MCF 10A (cell line): ENCODE measurements around the gene GFM1. TPM values are rescaled to one million over a fixed set of nuclear protein-coding genes. Genes with fewer than 3 reads are reported as not detected.
A peak's percentile ranks its signal among the peaks of the same experiment; 100 is the strongest.

ENCODE experiments used
- BruUV-seq: library from RNA; stranded (reverse); fragments of 400-500 nt; replicated peaks from 2 replicates; lab custom pipeline; 2021; lab: Mats Ljungman, UMichigan
- CTCF ChIA-PET: fragments of 300-600 bp; sonication (Branson Sonifier 250); formaldehyde crosslinking; extraction: SDS; loops from one replicate; lab custom pipeline; 2021; ENCODE audit warnings: antibody characterized with exemption, inconsistent platforms; lab: Yijun Ruan, JAX
- POLR2A ChIA-PET: fragments of 300-600, 350-650 bp; sonication (Branson Sonifier 250); formaldehyde crosslinking; extraction: SDS; loops from one replicate; lab custom pipeline; 2020; ENCODE audit warnings: antibody characterized with exemption, inconsistent platforms; lab: Yijun Ruan, JAX
- DNase-seq: peaks from one replicate; pipeline ENCODE4 v3.0.0-alpha.2; 2018; ENCODE audit not compliant: unreplicated experiment
- H3K27ac Mint-ChIP-seq: one replicate; pipeline ENCODE4 v1.8.0; 2022; ENCODE audit warnings: mild to moderate bottlenecking, low read depth, mixed read lengths; ENCODE audit not compliant: unreplicated experiment
- H3K27me3 Mint-ChIP-seq: one replicate; pipeline ENCODE4 v1.8.0; 2022; ENCODE audit warnings: mixed read lengths; ENCODE audit not compliant: insufficient read depth, unreplicated experiment
- H3K36me3 Mint-ChIP-seq: one replicate; pipeline ENCODE4 v1.8.0; 2022; ENCODE audit warnings: mild to moderate bottlenecking, moderate library complexity, mixed read lengths; ENCODE audit not compliant: insufficient read depth, unreplicated experiment
- H3K4me1 Mint-ChIP-seq: one replicate; pipeline ENCODE4 v1.8.0; 2022; ENCODE audit warnings: mixed read lengths; ENCODE audit not compliant: insufficient read depth, unreplicated experiment
- H3K4me3 Mint-ChIP-seq: one replicate; pipeline ENCODE4 v1.8.0; 2022; ENCODE audit warnings: mild to moderate bottlenecking, moderate library complexity, mixed read lengths; ENCODE audit not compliant: unreplicated experiment
- H3K9me3 Mint-ChIP-seq: one replicate; pipeline ENCODE4 v1.8.0; 2022; ENCODE audit warnings: mixed read lengths; ENCODE audit not compliant: unreplicated experiment
- intact Hi-C: fragments of 100-400 bp; cut with micrococcal nuclease; formaldehyde crosslinking; loops from 2 replicates; pipeline ENCODE4 v1.14.1; 2022
- total RNA-seq: library from RNA; stranded (reverse); gene quantifications from 2 replicates; pipeline ENCODE4 v1.2.3, GENCODE V29; 2022
- TF ChIP-seq, protein P1 (sequence below): fragments of 200-600 bp; IDR thresholded peaks from one replicate; pipeline ENCODE4 v1.8.0; 2022; ENCODE audit warnings: antibody characterized with exemption, mild to moderate bottlenecking; ENCODE audit not compliant: unreplicated experiment

Gene GFM1
- total RNA-seq, 1 experiment from 2014 or later, result 53.9 TPM

DNA sequence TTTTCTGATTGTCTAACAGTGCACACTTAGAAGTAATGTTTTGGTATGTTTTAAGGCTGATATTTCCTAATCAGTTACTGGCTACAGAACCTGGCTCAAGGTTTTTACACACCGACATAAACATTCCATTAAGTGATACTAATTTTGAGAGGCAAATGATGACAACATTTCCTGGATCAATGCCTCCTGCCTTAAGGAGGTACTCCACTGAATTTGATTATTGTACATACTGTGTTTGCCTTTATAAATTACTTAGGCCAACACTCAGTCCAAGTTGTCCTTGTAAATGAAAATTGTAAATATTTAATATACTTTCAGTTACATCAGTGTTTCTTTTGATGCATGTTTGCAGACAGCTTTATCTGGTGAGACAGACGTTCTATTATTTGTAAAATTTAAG is 52.3 kb downstream of the GFM1 start:
- BruUV-seq, result no TSS peak
- ChIA-PET POLR2A (no interaction called here), CTCF (interaction anchor here (0.6 to 2.4 kb wide), 2 partner anchors 31 to 95 kb away, joined by 3 to 11 read pairs; no protein-coding TSS in a partner anchor)
- Mint-ChIP-seq H3K4me1 (no peaks in the 10 kb centered on the region), H3K27ac (no peak overlapping the region), H3K4me3 (no peak overlapping the region), H3K27me3 (no peaks in the 10 kb centered on the region), H3K9me3 (no peaks in the 10 kb centered on the region), H3K36me3 (peaks cover 38% of the 10 kb centered on the region)
- intact Hi-C loops, result no loop called here
- TF ChIP-seq, protein P1, sequence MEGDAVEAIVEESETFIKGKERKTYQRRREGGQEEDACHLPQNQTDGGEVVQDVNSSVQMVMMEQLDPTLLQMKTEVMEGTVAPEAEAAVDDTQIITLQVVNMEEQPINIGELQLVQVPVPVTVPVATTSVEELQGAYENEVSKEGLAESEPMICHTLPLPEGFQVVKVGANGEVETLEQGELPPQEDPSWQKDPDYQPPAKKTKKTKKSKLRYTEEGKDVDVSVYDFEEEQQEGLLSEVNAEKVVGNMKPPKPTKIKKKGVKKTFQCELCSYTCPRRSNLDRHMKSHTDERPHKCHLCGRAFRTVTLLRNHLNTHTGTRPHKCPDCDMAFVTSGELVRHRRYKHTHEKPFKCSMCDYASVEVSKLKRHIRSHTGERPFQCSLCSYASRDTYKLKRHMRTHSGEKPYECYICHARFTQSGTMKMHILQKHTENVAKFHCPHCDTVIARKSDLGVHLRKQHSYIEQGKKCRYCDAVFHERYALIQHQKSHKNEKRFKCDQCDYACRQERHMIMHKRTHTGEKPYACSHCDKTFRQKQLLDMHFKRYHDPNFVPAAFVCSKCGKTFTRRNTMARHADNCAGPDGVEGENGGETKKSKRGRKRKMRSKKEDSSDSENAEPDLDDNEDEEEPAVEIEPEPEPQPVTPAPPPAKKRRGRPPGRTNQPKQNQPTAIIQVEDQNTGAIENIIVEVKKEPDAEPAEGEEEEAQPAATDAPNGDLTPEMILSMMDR, result no peak
- no peak for DNase-seq

DNA sequence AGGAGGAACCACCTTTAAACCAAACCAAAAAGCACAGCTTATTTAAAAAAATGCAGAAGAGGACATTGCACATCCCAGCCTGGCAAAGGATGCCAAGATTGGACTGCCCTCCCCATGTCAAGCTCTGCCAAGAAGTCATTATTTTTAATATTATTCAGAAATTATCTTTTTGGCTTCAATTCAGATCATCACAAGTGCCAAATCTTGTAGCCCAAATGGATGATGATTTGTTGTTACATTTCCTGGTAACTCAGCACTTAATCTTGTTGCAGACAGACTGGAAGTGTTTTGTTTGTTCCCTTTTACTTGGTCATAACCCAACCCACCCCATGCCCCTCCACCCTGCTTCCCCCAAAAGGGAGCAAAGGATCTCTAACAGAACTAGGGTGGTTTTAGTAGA is 56.2 kb downstream of the GFM1 start:
- TF ChIP-seq, protein P1, result no peak
- DNase-seq, result no peak
- Mint-ChIP-seq H3K36me3 (peaks cover 29% of the 10 kb centered on the region), H3K27me3 (no peaks in the 10 kb centered on the region), H3K27ac (no peak overlapping the region), H3K9me3 (no peaks in the 10 kb centered on the region), H3K4me1 (peaks cover 6% of the 10 kb centered on the region), H3K4me3 (no peak overlapping the region)
- ChIA-PET CTCF (interaction anchor here (0.7 to 1.3 kb wide), 2 partner anchors 25 to 40 kb away, joined by 3 to 5 read pairs; no protein-coding TSS in a partner anchor), POLR2A (interaction anchor here (0.6 to 1.4 kb wide), 2 partner anchors 12 to 28 kb away, joined by 3 to 4 read pairs; partner anchors contain the start of gene LXN)
- no TSS peak for BruUV-seq
- intact Hi-C loops, result no loop called here

DNA sequence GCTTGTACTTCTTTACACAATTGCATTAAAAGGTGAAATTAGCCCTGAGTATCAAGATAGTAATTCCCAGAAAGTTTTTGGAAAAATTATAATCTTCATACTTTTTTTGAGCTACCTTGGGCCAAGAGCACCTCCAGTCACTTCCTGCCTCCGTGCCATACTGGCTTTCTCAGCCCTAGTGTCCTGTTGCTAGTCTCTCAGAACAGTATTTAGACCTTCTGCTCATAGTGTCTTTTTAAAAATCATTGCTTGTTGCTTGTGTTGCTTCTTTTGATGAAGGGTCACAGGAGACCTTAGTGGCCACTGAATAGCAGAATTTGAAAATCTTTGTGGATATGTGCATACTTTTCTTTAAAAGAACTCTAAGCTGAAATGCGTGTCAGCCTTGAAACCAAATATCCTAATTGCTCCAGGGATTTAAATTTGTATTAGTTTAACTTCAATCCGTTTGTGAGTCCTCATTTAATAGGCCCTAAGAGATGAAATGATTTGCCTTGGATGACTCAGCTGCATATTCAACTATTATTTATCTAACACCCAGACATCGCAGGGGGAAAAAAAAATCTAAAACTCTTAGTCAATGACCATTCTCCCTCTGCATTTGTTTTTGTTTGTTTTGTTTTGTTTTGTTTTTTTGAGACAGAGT is 57.2 kb downstream of the GFM1 start:
- Mint-ChIP-seq H3K4me1 (peaks cover 6% of the 10 kb centered on the region), H3K36me3 (peaks cover 36% of the 10 kb centered on the region), H3K9me3 (no peaks in the 10 kb centered on the region), H3K4me3 (no peak overlapping the region), H3K27me3 (no peaks in the 10 kb centered on the region), H3K27ac (no peak overlapping the region)
- ChIA-PET POLR2A (interaction anchor here (1.4 kb wide), 1 partner anchor 11 kb away, joined by 4 read pairs; no protein-coding TSS in a partner anchor), CTCF (interaction anchor here (0.7 to 1.4 kb wide), 3 partner anchors 24 to 56 kb away, joined by 3 to 5 read pairs (median 3); no protein-coding TSS in a partner anchor)
- DNase-seq, result no peak
- intact Hi-C loops, result no loop called here
- TF ChIP-seq, protein P1, result no peak
- BruUV-seq, result no TSS peak

DNA sequence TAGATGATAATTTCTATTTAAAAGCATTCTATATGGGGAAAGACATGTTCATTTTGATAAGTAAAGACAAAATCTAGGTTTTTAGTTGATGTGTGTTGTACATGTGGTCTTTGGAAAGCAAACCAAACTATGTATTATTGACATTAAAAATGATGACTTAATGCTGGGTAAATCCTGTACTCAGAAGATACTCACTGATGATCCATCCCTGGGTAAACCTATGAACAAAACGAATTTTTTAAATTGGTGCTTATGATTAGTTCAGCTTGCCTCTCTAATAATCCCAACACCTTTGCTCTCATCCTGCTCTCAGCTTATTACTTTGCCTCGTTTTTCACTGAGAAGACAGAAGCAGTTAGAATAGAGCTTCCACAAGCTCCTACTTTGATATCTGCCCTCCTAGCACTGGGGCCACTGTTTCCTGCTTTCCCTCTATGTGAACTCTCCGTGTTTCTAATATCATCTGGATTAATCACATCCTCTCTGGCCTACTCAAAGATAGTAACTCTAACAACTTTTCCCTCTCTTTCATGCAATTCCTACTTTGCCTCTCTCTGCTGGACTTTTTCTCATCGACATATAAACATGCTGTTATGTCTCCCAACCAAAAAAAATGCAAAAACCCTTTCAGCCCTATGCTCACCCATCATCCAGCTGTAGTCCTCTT is 58.6 kb downstream of the GFM1 start:
- POLR2A ChIA-PET, result interaction anchor here (0.7 kb wide), 1 partner anchor 1069 kb away, joined by 3 read pairs; no protein-coding TSS in a partner anchor
- CTCF ChIA-PET, result interaction anchor here (0.6 kb wide), 1 partner anchor 12 kb away, joined by 3 read pairs; no protein-coding TSS in a partner anchor
- no peaks in the 10 kb centered on the region for H3K9me3 Mint-ChIP-seq
- peak overlapping the region; percentile 14 for H3K27ac Mint-ChIP-seq
- H3K36me3 Mint-ChIP-seq, result peaks cover 33% of the 10 kb centered on the region
- TF ChIP-seq, protein P1, result no peak
- no TSS peak for BruUV-seq
- peaks cover 6% of the 10 kb centered on the region for H3K4me1 Mint-ChIP-seq
- DNase-seq, result no peak
- intact Hi-C loops, result no loop called here
- no peak overlapping the region for H3K4me3 Mint-ChIP-seq
- no peaks in the 10 kb centered on the region for H3K27me3 Mint-ChIP-seq
